Stomach (tissue), 4 donors: Measurements from ENCODE around the gene BCHE.

Source experiments
- EP300 ChIP-seq: sonication (generic); formaldehyde crosslinking; IDR thresholded peaks from one replicate; pipeline ENCODE4 v1.6.1; 2017; ENCODE audit warnings: antibody characterized with exemption
- POLR2A ChIP-seq, 4 donors: fragments of 450-650 bp; IDR thresholded peaks; one replicate each; pipeline ENCODE4 v1.6.1; 2016; ENCODE audit warnings: antibody characterized with exemption in 4 of 4, control low read depth in 2 of 4, mild to moderate bottlenecking in 1 of 4, moderate library complexity in 1 of 4
- POLR2AphosphoS5 ChIP-seq, 3 donors: sonication (generic); formaldehyde crosslinking; IDR thresholded peaks; one replicate each; pipeline ENCODE4 v1.6.1; 2016; ENCODE audit warnings: antibody characterized with exemption in 3 of 3
- TF ChIP-seq, protein P1 (sequence below), 7 experiments: fragments of 450-650 bp in 4 of 7; fragments of 200-600 bp in 3 of 7; sonication (generic) in 3 of 7; IDR thresholded peaks; one replicate each; pipeline ENCODE4 v1.5.1; 2016 to 2019; ENCODE audit warnings: antibody characterized with exemption in 7 of 7, control low read depth in 2 of 7, mild to moderate bottlenecking in 1 of 7

DNA sequence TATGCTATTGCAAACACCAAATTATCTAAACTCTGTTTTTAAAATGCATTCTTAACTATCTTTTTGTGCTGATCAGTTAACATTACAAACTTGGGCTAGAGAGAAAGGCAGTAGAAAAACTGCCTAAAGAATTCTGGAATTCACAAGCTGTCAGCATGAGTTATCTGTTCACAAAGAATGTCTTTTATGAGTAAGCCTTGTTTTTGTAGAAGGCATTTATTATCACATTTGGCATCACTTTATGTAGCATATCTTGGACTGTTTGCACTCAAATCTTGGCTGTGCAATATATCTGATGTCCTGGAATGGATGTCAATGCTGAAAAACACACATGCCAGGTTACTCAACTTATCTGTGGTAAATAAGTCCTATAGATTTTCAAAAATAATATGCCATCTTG, 15.5 kb upstream of the BCHE start:
- TF ChIP-seq, protein P1, sequence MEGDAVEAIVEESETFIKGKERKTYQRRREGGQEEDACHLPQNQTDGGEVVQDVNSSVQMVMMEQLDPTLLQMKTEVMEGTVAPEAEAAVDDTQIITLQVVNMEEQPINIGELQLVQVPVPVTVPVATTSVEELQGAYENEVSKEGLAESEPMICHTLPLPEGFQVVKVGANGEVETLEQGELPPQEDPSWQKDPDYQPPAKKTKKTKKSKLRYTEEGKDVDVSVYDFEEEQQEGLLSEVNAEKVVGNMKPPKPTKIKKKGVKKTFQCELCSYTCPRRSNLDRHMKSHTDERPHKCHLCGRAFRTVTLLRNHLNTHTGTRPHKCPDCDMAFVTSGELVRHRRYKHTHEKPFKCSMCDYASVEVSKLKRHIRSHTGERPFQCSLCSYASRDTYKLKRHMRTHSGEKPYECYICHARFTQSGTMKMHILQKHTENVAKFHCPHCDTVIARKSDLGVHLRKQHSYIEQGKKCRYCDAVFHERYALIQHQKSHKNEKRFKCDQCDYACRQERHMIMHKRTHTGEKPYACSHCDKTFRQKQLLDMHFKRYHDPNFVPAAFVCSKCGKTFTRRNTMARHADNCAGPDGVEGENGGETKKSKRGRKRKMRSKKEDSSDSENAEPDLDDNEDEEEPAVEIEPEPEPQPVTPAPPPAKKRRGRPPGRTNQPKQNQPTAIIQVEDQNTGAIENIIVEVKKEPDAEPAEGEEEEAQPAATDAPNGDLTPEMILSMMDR (IDR thresholded peaks at IDR 0.05): no peak
- TF ChIP-seq POLR2A (IDR thresholded peaks at IDR 0.05) (no peak), EP300 (no peak), POLR2AphosphoS5 (IDR thresholded peaks at IDR 0.05) (no peak)
